Activated CD4-positive, alpha-beta T cell treated with anti-CD3 and anti-CD28 coated beads, Interleukin-2, amount 10 ng/mL, durations not matched to agents 7 days and 5 days (primary cell): Measurements from ENCODE around the gene TBX15. TPM values are rescaled to one million over a fixed set of nuclear protein-coding genes. Genes with fewer than 3 reads are reported as not detected.
A peak's percentile ranks its signal among the peaks of the same experiment; 100 is the strongest.

Source experiments
- CTCF ChIA-PET: fragments of 350-600 bp; sonication (Branson Sonifier 250); formaldehyde crosslinking; loops from one replicate; lab custom pipeline; 2021; ENCODE audit warnings: antibody characterized with exemption; lab: Charles Lee
- POLR2A ChIA-PET: fragments of 350-600 bp; sonication (Branson Sonifier 250); formaldehyde crosslinking; loops from one replicate; lab custom pipeline; 2021; ENCODE audit warnings: antibody characterized with exemption; lab: Charles Lee
- DNase-seq: peaks from one replicate; pipeline ENCODE4 v3.0.0-alpha.2; 2020
- H3K27ac Mint-ChIP-seq: one replicate; pipeline ENCODE4 v1.8.0; 2021; ENCODE audit warnings: mild to moderate bottlenecking, moderate library complexity, mixed read lengths
- H3K27me3 Mint-ChIP-seq: one replicate; pipeline ENCODE4 v1.8.0; 2021; ENCODE audit warnings: mixed read lengths
- H3K36me3 Mint-ChIP-seq: one replicate; pipeline ENCODE4 v1.8.0; 2021; ENCODE audit warnings: low read depth, mixed read lengths
- H3K4me1 Mint-ChIP-seq: one replicate; pipeline ENCODE4 v1.8.0; 2021; ENCODE audit warnings: mixed read lengths
- H3K4me3 Mint-ChIP-seq: one replicate; pipeline ENCODE4 v1.8.0; 2021; ENCODE audit warnings: mild to moderate bottlenecking, moderate library complexity, mixed read lengths
- H3K9me3 Mint-ChIP-seq: one replicate; pipeline ENCODE4 v1.8.0; 2021; ENCODE audit warnings: mixed read lengths
- total RNA-seq, 2 experiments: library from RNA; stranded (reverse); gene quantifications; one replicate each; pipeline ENCODE4 v1.2.3, GENCODE V29; 2021

The TBX15 gene
- total RNA-seq, 2 experiments from 2014 or later: not detected

GRCh38 chr1:118987468-118988185 is 516 bp downstream of the TBX15 start:
- H3K4me3 Mint-ChIP-seq: peak overlapping the region; percentile 44
- peaks cover 8% of the 10 kb centered on the region for H3K36me3 Mint-ChIP-seq
- POLR2A ChIA-PET: interaction anchor here (0.6 kb wide), 1 partner anchor 157 kb away, joined by 7 read pairs; no protein-coding TSS in a partner anchor
- H3K4me1 Mint-ChIP-seq: peaks cover 11% of the 10 kb centered on the region
- DNase-seq: no peak
- peaks cover 93% of the 10 kb centered on the region for H3K27me3 Mint-ChIP-seq
- peaks cover 11% of the 10 kb centered on the region for H3K9me3 Mint-ChIP-seq
- no peak overlapping the region for H3K27ac Mint-ChIP-seq
- CTCF ChIA-PET: no interaction called here

GRCh38 chr1:118986555-118987467 is 1.3 kb downstream of the TBX15 start:
- Mint-ChIP-seq H3K27ac (peak overlapping the region; percentile 57), H3K27me3 (peaks cover 93% of the 10 kb centered on the region), H3K4me3 (peak overlapping the region; percentile 44), H3K4me1 (peaks cover 11% of the 10 kb centered on the region), H3K9me3 (peaks cover 10% of the 10 kb centered on the region), H3K36me3 (peaks cover 5% of the 10 kb centered on the region)
- ChIA-PET CTCF (interaction anchor here (0.6 to 3.0 kb wide), 2 partner anchors 22 to 59 kb away, joined by 3 to 7 read pairs; no protein-coding TSS in a partner anchor), POLR2A (interaction anchor here (0.6 kb wide), 1 partner anchor 158 kb away, joined by 7 read pairs; no protein-coding TSS in a partner anchor)
- DNase-seq: no peak

- H3K27me3 Mint-ChIP-seq: peaks cover 92% of the 10 kb centered on the region
- peak overlapping the region; percentile 57 for H3K27ac Mint-ChIP-seq
- H3K9me3 Mint-ChIP-seq: peaks cover 10% of the 10 kb centered on the region
- DNase-seq: no peak
- CTCF ChIA-PET: interaction anchor here (0.6 to 3.0 kb wide), 2 partner anchors 23 to 60 kb away, joined by 3 to 7 read pairs; no protein-coding TSS in a partner anchor
- POLR2A ChIA-PET: no interaction called here
- H3K4me3 Mint-ChIP-seq: peak overlapping the region; percentile 26
- peaks cover 11% of the 10 kb centered on the region for H3K4me1 Mint-ChIP-seq
- peaks cover 5% of the 10 kb centered on the region for H3K36me3 Mint-ChIP-seq
Observed at GRCh38 chr1:118985640-118986554, 2.2 kb downstream of the TBX15 start.

- peaks cover 14% of the 10 kb centered on the region for H3K4me1 Mint-ChIP-seq
- H3K9me3 Mint-ChIP-seq: peaks cover 13% of the 10 kb centered on the region
- peak overlapping the region; percentile 1 for H3K27ac Mint-ChIP-seq
- H3K27me3 Mint-ChIP-seq: peaks cover 89% of the 10 kb centered on the region
- ChIA-PET POLR2A (no interaction called here), CTCF (interaction anchor here (3.0 kb wide), 1 partner anchor 24 kb away, joined by 7 read pairs; no protein-coding TSS in a partner anchor)
- no peak for DNase-seq
- peak overlapping the region; percentile 26 for H3K4me3 Mint-ChIP-seq
- peaks cover 9% of the 10 kb centered on the region for H3K36me3 Mint-ChIP-seq
Observed at GRCh38 chr1:118984722-118985639, 3.2 kb downstream of the TBX15 start.

GRCh38 chr1:118984086-118984721 is 3.9 kb downstream of the TBX15 start:
- Mint-ChIP-seq H3K27me3 (peaks cover 89% of the 10 kb centered on the region), H3K27ac (no peak overlapping the region), H3K4me3 (peak overlapping the region; percentile 26), H3K36me3 (peaks cover 11% of the 10 kb centered on the region), H3K4me1 (peaks cover 15% of the 10 kb centered on the region), H3K9me3 (peaks cover 17% of the 10 kb centered on the region)
- ChIA-PET POLR2A (no interaction called here), CTCF (interaction anchor here (3.0 kb wide), 1 partner anchor 25 kb away, joined by 7 read pairs; no protein-coding TSS in a partner anchor)
- no peak for DNase-seq

- Mint-ChIP-seq H3K4me1 (peaks cover 15% of the 10 kb centered on the region), H3K27ac (peak overlapping the region; percentile 66), H3K36me3 (peaks cover 10% of the 10 kb centered on the region), H3K4me3 (peak overlapping the region; percentile 10), H3K9me3 (peaks cover 17% of the 10 kb centered on the region), H3K27me3 (peaks cover 87% of the 10 kb centered on the region)
- ChIA-PET POLR2A (no interaction called here), CTCF (no interaction called here)
- DNase-seq: no peak
Observed at GRCh38 chr1:118983558-118984041, 4.5 kb downstream of the TBX15 start.

- peaks cover 8% of the 10 kb centered on the region for H3K36me3 Mint-ChIP-seq
- ChIA-PET CTCF (no interaction called here), POLR2A (no interaction called here)
- H3K4me3 Mint-ChIP-seq: no peak overlapping the region
- H3K27ac Mint-ChIP-seq: no peak overlapping the region
- H3K27me3 Mint-ChIP-seq: peaks cover 87% of the 10 kb centered on the region
- no peak for DNase-seq
- peaks cover 15% of the 10 kb centered on the region for H3K4me1 Mint-ChIP-seq
- H3K9me3 Mint-ChIP-seq: peaks cover 17% of the 10 kb centered on the region
Observed at GRCh38 chr1:118982821-118983557, 5.2 kb downstream of the TBX15 start.

- H3K9me3 Mint-ChIP-seq: peaks cover 17% of the 10 kb centered on the region
- H3K4me3 Mint-ChIP-seq: no peak overlapping the region
- peaks cover 86% of the 10 kb centered on the region for H3K27me3 Mint-ChIP-seq
- ChIA-PET CTCF (interaction anchor here (1.0 to 1.1 kb wide), 2 partner anchors 11 to 14 kb away, joined by 3 read pairs; no protein-coding TSS in a partner anchor), POLR2A (no interaction called here)
- H3K27ac Mint-ChIP-seq: no peak overlapping the region
- H3K4me1 Mint-ChIP-seq: peaks cover 15% of the 10 kb centered on the region
- no peak for DNase-seq
- H3K36me3 Mint-ChIP-seq: peaks cover 8% of the 10 kb centered on the region
Observed at GRCh38 chr1:118982266-118982665, 5.9 kb downstream of the TBX15 start.

- CTCF ChIA-PET: interaction anchor here (1.0 to 1.1 kb wide), 2 partner anchors 12 to 15 kb away, joined by 3 read pairs; no protein-coding TSS in a partner anchor
- DNase-seq: no peak
- Mint-ChIP-seq H3K9me3 (peaks cover 14% of the 10 kb centered on the region), H3K27ac (no peak overlapping the region), H3K4me3 (no peak overlapping the region), H3K4me1 (peaks cover 9% of the 10 kb centered on the region), H3K27me3 (peaks cover 80% of the 10 kb centered on the region), H3K36me3 (peaks cover 8% of the 10 kb centered on the region)
- POLR2A ChIA-PET: no interaction called here
Observed at GRCh38 chr1:118981436-118981835, 6.7 kb downstream of the TBX15 start.
